Body of pancreas (tissue), 4 donors: ENCODE data around the gene HECA.

Experiments used
- POLR2A ChIP-seq, 3 donors: fragments of 450-650 bp; IDR thresholded peaks; one replicate each; pipeline ENCODE4 v1.6.1; 2016; ENCODE audit warnings: antibody characterized with exemption in 3 of 3, mild to moderate bottlenecking in 2 of 3
- TF ChIP-seq, protein P1 (sequence below), 7 experiments: fragments of 450-650 bp in 4 of 7; fragments of 200-600 bp in 3 of 7; sonication (generic) in 3 of 7; IDR thresholded peaks; one replicate each; pipeline ENCODE4 v1.5.1; 2016 to 2019; ENCODE audit warnings: antibody characterized with exemption in 7 of 7

DNA sequence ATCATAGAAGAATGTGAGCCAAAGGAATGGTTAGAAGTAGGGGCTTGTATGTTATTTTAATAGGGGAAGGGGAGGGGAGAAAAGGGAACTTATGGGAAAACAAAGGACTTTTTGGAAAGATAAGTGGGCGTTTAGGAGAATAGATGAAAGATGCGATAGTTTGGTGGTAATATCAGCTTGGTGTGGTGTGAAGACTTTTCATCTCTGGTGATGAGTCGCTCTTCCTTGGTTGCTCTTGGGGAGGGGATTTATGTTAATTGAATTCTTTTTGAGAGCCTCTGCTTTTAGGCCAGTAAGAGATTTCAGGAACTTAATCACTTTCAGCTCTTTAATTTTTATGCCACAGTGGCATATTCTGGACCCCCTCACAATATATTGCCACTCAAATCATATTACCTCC is 10.8 kb downstream of the HECA start:
- no peak for TF ChIP-seq POLR2A (IDR thresholded peaks at IDR 0.05)
- TF ChIP-seq, protein P1, sequence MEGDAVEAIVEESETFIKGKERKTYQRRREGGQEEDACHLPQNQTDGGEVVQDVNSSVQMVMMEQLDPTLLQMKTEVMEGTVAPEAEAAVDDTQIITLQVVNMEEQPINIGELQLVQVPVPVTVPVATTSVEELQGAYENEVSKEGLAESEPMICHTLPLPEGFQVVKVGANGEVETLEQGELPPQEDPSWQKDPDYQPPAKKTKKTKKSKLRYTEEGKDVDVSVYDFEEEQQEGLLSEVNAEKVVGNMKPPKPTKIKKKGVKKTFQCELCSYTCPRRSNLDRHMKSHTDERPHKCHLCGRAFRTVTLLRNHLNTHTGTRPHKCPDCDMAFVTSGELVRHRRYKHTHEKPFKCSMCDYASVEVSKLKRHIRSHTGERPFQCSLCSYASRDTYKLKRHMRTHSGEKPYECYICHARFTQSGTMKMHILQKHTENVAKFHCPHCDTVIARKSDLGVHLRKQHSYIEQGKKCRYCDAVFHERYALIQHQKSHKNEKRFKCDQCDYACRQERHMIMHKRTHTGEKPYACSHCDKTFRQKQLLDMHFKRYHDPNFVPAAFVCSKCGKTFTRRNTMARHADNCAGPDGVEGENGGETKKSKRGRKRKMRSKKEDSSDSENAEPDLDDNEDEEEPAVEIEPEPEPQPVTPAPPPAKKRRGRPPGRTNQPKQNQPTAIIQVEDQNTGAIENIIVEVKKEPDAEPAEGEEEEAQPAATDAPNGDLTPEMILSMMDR (IDR thresholded peaks at IDR 0.05) = no peak
